Measurements from ENCODE around the gene MORC1.

The MORC1 gene

GRCh38 chr3:109005443-109005842, 112.5 kb downstream of the MORC1 start:
- no peak for DNase-seq
- Histone ChIP-seq H3K27me3 (replicated peaks; ENCODE audit: control insufficient read depth, insufficient read depth, low read length, poor library complexity, severe bottlenecking) (no peaks in the 10 kb centered on the region), H3K36me3 (ENCODE audit: control insufficient read depth, insufficient read depth, low read length) (no peaks in the 10 kb centered on the region), H3K27ac (ENCODE audit: insufficient read depth, low read length, poor library complexity, severe bottlenecking) (no peak overlapping the region), H3K4me3 (ENCODE audit: insufficient read depth, low read depth, low read length, poor library complexity, severe bottlenecking) (no peak overlapping the region), H3K9me3 (ENCODE audit: control insufficient read depth, low read length) (no peaks in the 10 kb centered on the region), H3K4me1 (ENCODE audit: control insufficient read depth, insufficient read depth, low read length, poor library complexity, severe bottlenecking) (no peaks in the 10 kb centered on the region)

GRCh38 chr3:108998436-108998835, 119.5 kb downstream of the MORC1 start:
- no peaks in the 10 kb centered on the region for H3K27me3 ChIP-seq (replicated peaks; ENCODE audit: control insufficient read depth, insufficient read depth, low read length, poor library complexity, severe bottlenecking)
- no peaks in the 10 kb centered on the region for H3K36me3 ChIP-seq (ENCODE audit: control insufficient read depth, insufficient read depth, low read length)
- no peak overlapping the region for H3K27ac ChIP-seq (ENCODE audit: insufficient read depth, low read length, poor library complexity, severe bottlenecking)
- no peaks in the 10 kb centered on the region for H3K9me3 ChIP-seq (ENCODE audit: control insufficient read depth, low read length)
- DNase-seq, result no peak
- H3K4me3 ChIP-seq (ENCODE audit: insufficient read depth, low read depth, low read length, poor library complexity, severe bottlenecking), result no peak overlapping the region
- no peaks in the 10 kb centered on the region for H3K4me1 ChIP-seq (ENCODE audit: control insufficient read depth, insufficient read depth, low read length, poor library complexity, severe bottlenecking)

GRCh38 chr3:108985844-108986243, 132.1 kb downstream of the MORC1 start:
- H3K27ac ChIP-seq (ENCODE audit: insufficient read depth, low read length, poor library complexity, severe bottlenecking), result no peak overlapping the region

GRCh38 chr3:108983051-108983450, 134.9 kb downstream of the MORC1 start:
- Histone ChIP-seq H3K9me3 (ENCODE audit: control insufficient read depth, low read length) (no peaks in the 10 kb centered on the region), H3K27me3 (replicated peaks; ENCODE audit: control insufficient read depth, insufficient read depth, low read length, poor library complexity, severe bottlenecking) (no peaks in the 10 kb centered on the region)

More at GRCh38 chr3:108985844-108986243, 132.1 kb downstream of the MORC1 start:
- H3K4me3 ChIP-seq (ENCODE audit: insufficient read depth, low read depth, low read length, poor library complexity, severe bottlenecking), result no peak overlapping the region
- H3K9me3 ChIP-seq (ENCODE audit: control insufficient read depth, low read length), result no peaks in the 10 kb centered on the region
- H3K36me3 ChIP-seq (ENCODE audit: control insufficient read depth, insufficient read depth, low read length), result no peaks in the 10 kb centered on the region
- H3K4me1 ChIP-seq (ENCODE audit: control insufficient read depth, insufficient read depth, low read length, poor library complexity, severe bottlenecking), result no peaks in the 10 kb centered on the region
- no peaks in the 10 kb centered on the region for H3K27me3 ChIP-seq (replicated peaks; ENCODE audit: control insufficient read depth, insufficient read depth, low read length, poor library complexity, severe bottlenecking)
- no peak for DNase-seq

GRCh38 chr3:108976058-108976457, 141.9 kb downstream of the MORC1 start:
- Histone ChIP-seq H3K36me3 (ENCODE audit: control insufficient read depth, insufficient read depth, low read length) (no peaks in the 10 kb centered on the region), H3K4me1 (ENCODE audit: control insufficient read depth, insufficient read depth, low read length, poor library complexity, severe bottlenecking) (no peaks in the 10 kb centered on the region), H3K9me3 (ENCODE audit: control insufficient read depth, low read length) (no peaks in the 10 kb centered on the region), H3K4me3 (ENCODE audit: insufficient read depth, low read depth, low read length, poor library complexity, severe bottlenecking) (no peak overlapping the region), H3K27ac (ENCODE audit: insufficient read depth, low read length, poor library complexity, severe bottlenecking) (no peak overlapping the region), H3K27me3 (replicated peaks; ENCODE audit: control insufficient read depth, insufficient read depth, low read length, poor library complexity, severe bottlenecking) (no peaks in the 10 kb centered on the region)
- no peak for DNase-seq

More at GRCh38 chr3:108983051-108983450, 134.9 kb downstream of the MORC1 start:
- no peak for DNase-seq
- H3K36me3 ChIP-seq (ENCODE audit: control insufficient read depth, insufficient read depth, low read length), result no peaks in the 10 kb centered on the region
- no peak overlapping the region for H3K4me3 ChIP-seq (ENCODE audit: insufficient read depth, low read depth, low read length, poor library complexity, severe bottlenecking)
- H3K27ac ChIP-seq (ENCODE audit: insufficient read depth, low read length, poor library complexity, severe bottlenecking), result no peak overlapping the region
- H3K4me1 ChIP-seq (ENCODE audit: control insufficient read depth, insufficient read depth, low read length, poor library complexity, severe bottlenecking), result no peaks in the 10 kb centered on the region

GRCh38 chr3:108973019-108973418, 144.9 kb downstream of the MORC1 start:
- no peak overlapping the region for H3K27ac ChIP-seq (ENCODE audit: insufficient read depth, low read length, poor library complexity, severe bottlenecking)
- no peaks in the 10 kb centered on the region for H3K9me3 ChIP-seq (ENCODE audit: control insufficient read depth, low read length)
- no peaks in the 10 kb centered on the region for H3K36me3 ChIP-seq (ENCODE audit: control insufficient read depth, insufficient read depth, low read length)
- DNase-seq, result no peak
- no peaks in the 10 kb centered on the region for H3K27me3 ChIP-seq (replicated peaks; ENCODE audit: control insufficient read depth, insufficient read depth, low read length, poor library complexity, severe bottlenecking)
- H3K4me3 ChIP-seq (ENCODE audit: insufficient read depth, low read depth, low read length, poor library complexity, severe bottlenecking), result no peak overlapping the region
- H3K4me1 ChIP-seq (ENCODE audit: control insufficient read depth, insufficient read depth, low read length, poor library complexity, severe bottlenecking), result no peaks in the 10 kb centered on the region

GRCh38 chr3:108972482-108972881, 145.5 kb downstream of the MORC1 start:
- DNase-seq, result no peak
- Histone ChIP-seq H3K27ac (ENCODE audit: insufficient read depth, low read length, poor library complexity, severe bottlenecking) (no peak overlapping the region), H3K36me3 (ENCODE audit: control insufficient read depth, insufficient read depth, low read length) (no peaks in the 10 kb centered on the region), H3K9me3 (ENCODE audit: control insufficient read depth, low read length) (no peaks in the 10 kb centered on the region), H3K27me3 (replicated peaks; ENCODE audit: control insufficient read depth, insufficient read depth, low read length, poor library complexity, severe bottlenecking) (no peaks in the 10 kb centered on the region), H3K4me3 (ENCODE audit: insufficient read depth, low read depth, low read length, poor library complexity, severe bottlenecking) (no peak overlapping the region), H3K4me1 (ENCODE audit: control insufficient read depth, insufficient read depth, low read length, poor library complexity, severe bottlenecking) (no peaks in the 10 kb centered on the region)

- H3K9me3 ChIP-seq (ENCODE audit: control insufficient read depth, low read length), result no peaks in the 10 kb centered on the region
- H3K36me3 ChIP-seq (ENCODE audit: control insufficient read depth, insufficient read depth, low read length), result no peaks in the 10 kb centered on the region
- no peak overlapping the region for H3K27ac ChIP-seq (ENCODE audit: insufficient read depth, low read length, poor library complexity, severe bottlenecking)
- H3K4me1 ChIP-seq (ENCODE audit: control insufficient read depth, insufficient read depth, low read length, poor library complexity, severe bottlenecking), result no peaks in the 10 kb centered on the region
- no peaks in the 10 kb centered on the region for H3K27me3 ChIP-seq (replicated peaks; ENCODE audit: control insufficient read depth, insufficient read depth, low read length, poor library complexity, severe bottlenecking)
- DNase-seq, result no peak
- H3K4me3 ChIP-seq (ENCODE audit: insufficient read depth, low read depth, low read length, poor library complexity, severe bottlenecking), result no peak overlapping the region
Measured at GRCh38 chr3:108970561-108970960, 147.4 kb downstream of the MORC1 start.

- Histone ChIP-seq H3K4me1 (ENCODE audit: control insufficient read depth, insufficient read depth, low read length, poor library complexity, severe bottlenecking) (no peaks in the 10 kb centered on the region), H3K9me3 (ENCODE audit: control insufficient read depth, low read length) (no peaks in the 10 kb centered on the region), H3K4me3 (ENCODE audit: insufficient read depth, low read depth, low read length, poor library complexity, severe bottlenecking) (no peak overlapping the region), H3K27ac (ENCODE audit: insufficient read depth, low read length, poor library complexity, severe bottlenecking) (no peak overlapping the region), H3K36me3 (ENCODE audit: control insufficient read depth, insufficient read depth, low read length) (no peaks in the 10 kb centered on the region), H3K27me3 (replicated peaks; ENCODE audit: control insufficient read depth, insufficient read depth, low read length, poor library complexity, severe bottlenecking) (no peaks in the 10 kb centered on the region)
- no peak for DNase-seq
Measured at GRCh38 chr3:108966773-108967172, 151.2 kb downstream of the MORC1 start.

GRCh38 chr3:108959017-108959416, 158.9 kb downstream of the MORC1 start:
- no peaks in the 10 kb centered on the region for H3K9me3 ChIP-seq (ENCODE audit: control insufficient read depth, low read length)
- H3K36me3 ChIP-seq (ENCODE audit: control insufficient read depth, insufficient read depth, low read length), result no peaks in the 10 kb centered on the region
- no peak for DNase-seq
- H3K27me3 ChIP-seq (replicated peaks; ENCODE audit: control insufficient read depth, insufficient read depth, low read length, poor library complexity, severe bottlenecking), result no peaks in the 10 kb centered on the region
- no peak overlapping the region for H3K4me3 ChIP-seq (ENCODE audit: insufficient read depth, low read depth, low read length, poor library complexity, severe bottlenecking)
- H3K27ac ChIP-seq (ENCODE audit: insufficient read depth, low read length, poor library complexity, severe bottlenecking), result no peak overlapping the region
- no peaks in the 10 kb centered on the region for H3K4me1 ChIP-seq (ENCODE audit: control insufficient read depth, insufficient read depth, low read length, poor library complexity, severe bottlenecking)

- Histone ChIP-seq H3K27ac (ENCODE audit: insufficient read depth, low read length, poor library complexity, severe bottlenecking) (no peak within 1 kb of the TSS), H3K36me3 (ENCODE audit: control insufficient read depth, insufficient read depth, low read length) (no peaks in the 10 kb centered on the region), H3K4me1 (ENCODE audit: control insufficient read depth, insufficient read depth, low read length, poor library complexity, severe bottlenecking) (no peaks in the 10 kb centered on the region), H3K27me3 (replicated peaks; ENCODE audit: control insufficient read depth, insufficient read depth, low read length, poor library complexity, severe bottlenecking) (no peaks in the 10 kb centered on the region), H3K9me3 (ENCODE audit: control insufficient read depth, low read length) (no peaks in the 10 kb centered on the region), H3K4me3 (ENCODE audit: insufficient read depth, low read depth, low read length, poor library complexity, severe bottlenecking) (no peak within 1 kb of the TSS)
- no peak for DNase-seq
Measured at GRCh38 chr3:108953700-108954099, 164.2 kb downstream of the MORC1 start, which contains the start of gene GUCA1C. Gene GUCA1C (minus strand): TSS chr3:108953879. CDS start chr3:108953762, 117 bp downstream.

Data from effector memory CD4-positive, alpha-beta T cell (primary cell).